ENCODE data around the gene BMS1.

- TF ChIP-seq EGR1 (IDR thresholded peaks at IDR 0.05; ENCODE audit: low read depth), result no peak
- TF ChIP-seq YY1 (IDR thresholded peaks at IDR 0.05; ENCODE audit: extremely low read depth, insufficient replicate concordance, low read depth, low read length), result no peak
- no peak for TF ChIP-seq RAD21 (IDR thresholded peaks at IDR 0.05; ENCODE audit: low read depth)
- TF ChIP-seq POLR2A (IDR thresholded peaks at IDR 0.05; ENCODE audit: borderline replicate concordance, extremely low read depth, insufficient read depth, insufficient read length), result no peak
- TF ChIP-seq, protein P1, sequence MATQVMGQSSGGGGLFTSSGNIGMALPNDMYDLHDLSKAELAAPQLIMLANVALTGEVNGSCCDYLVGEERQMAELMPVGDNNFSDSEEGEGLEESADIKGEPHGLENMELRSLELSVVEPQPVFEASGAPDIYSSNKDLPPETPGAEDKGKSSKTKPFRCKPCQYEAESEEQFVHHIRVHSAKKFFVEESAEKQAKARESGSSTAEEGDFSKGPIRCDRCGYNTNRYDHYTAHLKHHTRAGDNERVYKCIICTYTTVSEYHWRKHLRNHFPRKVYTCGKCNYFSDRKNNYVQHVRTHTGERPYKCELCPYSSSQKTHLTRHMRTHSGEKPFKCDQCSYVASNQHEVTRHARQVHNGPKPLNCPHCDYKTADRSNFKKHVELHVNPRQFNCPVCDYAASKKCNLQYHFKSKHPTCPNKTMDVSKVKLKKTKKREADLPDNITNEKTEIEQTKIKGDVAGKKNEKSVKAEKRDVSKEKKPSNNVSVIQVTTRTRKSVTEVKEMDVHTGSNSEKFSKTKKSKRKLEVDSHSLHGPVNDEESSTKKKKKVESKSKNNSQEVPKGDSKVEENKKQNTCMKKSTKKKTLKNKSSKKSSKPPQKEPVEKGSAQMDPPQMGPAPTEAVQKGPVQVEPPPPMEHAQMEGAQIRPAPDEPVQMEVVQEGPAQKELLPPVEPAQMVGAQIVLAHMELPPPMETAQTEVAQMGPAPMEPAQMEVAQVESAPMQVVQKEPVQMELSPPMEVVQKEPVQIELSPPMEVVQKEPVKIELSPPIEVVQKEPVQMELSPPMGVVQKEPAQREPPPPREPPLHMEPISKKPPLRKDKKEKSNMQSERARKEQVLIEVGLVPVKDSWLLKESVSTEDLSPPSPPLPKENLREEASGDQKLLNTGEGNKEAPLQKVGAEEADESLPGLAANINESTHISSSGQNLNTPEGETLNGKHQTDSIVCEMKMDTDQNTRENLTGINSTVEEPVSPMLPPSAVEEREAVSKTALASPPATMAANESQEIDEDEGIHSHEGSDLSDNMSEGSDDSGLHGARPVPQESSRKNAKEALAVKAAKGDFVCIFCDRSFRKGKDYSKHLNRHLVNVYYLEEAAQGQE (IDR thresholded peaks at IDR 0.05; ENCODE audit: low read depth), result no peak
- TF ChIP-seq ZNF274 (IDR thresholded peaks at IDR 0.05; ENCODE audit: low read depth, low read length), result no peak
- TF ChIP-seq EZH2 (IDR thresholded peaks at IDR 0.05), result no peak
- peak in 1 of 3 experiments; percentile 43; a peak in 1 of 6 replicates for TF ChIP-seq CTCF (IDR thresholded peaks at IDR 0.05 in 2 of 3, conservative IDR thresholded peaks at IDR 0.05 in 1 of 3; ENCODE audit: borderline replicate concordance in 1 of 3, insufficient read depth in 1 of 3, low read depth in 2 of 3, low read length in 2 of 3)
- TF ChIP-seq EZH2phosphoT487 (IDR thresholded peaks at IDR 0.05; ENCODE audit: borderline replicate concordance), result no peak
- TF ChIP-seq, protein P2, sequence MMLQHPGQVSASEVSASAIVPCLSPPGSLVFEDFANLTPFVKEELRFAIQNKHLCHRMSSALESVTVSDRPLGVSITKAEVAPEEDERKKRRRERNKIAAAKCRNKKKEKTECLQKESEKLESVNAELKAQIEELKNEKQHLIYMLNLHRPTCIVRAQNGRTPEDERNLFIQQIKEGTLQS (IDR thresholded peaks at IDR 0.05), result no peak
- no peak for TF ChIP-seq CEBPB (IDR thresholded peaks at IDR 0.05; ENCODE audit: low read depth)
Measured at GRCh38 chr10:42755028-42755451, 27.6 kb upstream of the BMS1 start.
